HepG2 (cell line): ENCODE data around the gene ST8SIA6. TPM values are rescaled to one million over a fixed set of nuclear protein-coding genes. Genes with fewer than 3 reads are reported as not detected.

Experiments used
- ATAC-seq: fragments of 200-7000 bp; cut with Tn5 transposase; 3 replicates; pipeline ENCODE4 v1.9.1; 2020; ENCODE audit warnings: mild to moderate bottlenecking, moderate library complexity
- BruUV-seq: library from RNA; stranded (reverse); fragments of 400-500 nt; replicated peaks from 2 replicates; lab custom pipeline; 2021; lab: Mats Ljungman, UMichigan
- CTCF ChIA-PET: fragments of 300-600 bp; formaldehyde crosslinking; extraction: SDS; loops from one replicate; lab custom pipeline; 2021; ENCODE audit warnings: low total read pairs, inconsistent platforms, low intra/inter-chr PET ratio; lab: Yijun Ruan, JAX
- POLR2A ChIA-PET: fragments of 350-600 bp; sonication (Branson Sonifier 250); formaldehyde crosslinking; loops from one replicate; lab custom pipeline; 2020; ENCODE audit warnings: antibody characterized with exemption, inconsistent platforms; lab: Yijun Ruan, JAX
- DNase-seq: peaks from one replicate; pipeline ENCODE4 v3.0.0-alpha.2; 2015; ENCODE audit warnings: low spot score
- FAIRE-seq: peaks from 3 replicates; lab custom pipeline; 2011; peaks lifted over from hg19 to GRCh38; lab: Jason Lieb, UNC
- H2AFZ ChIP-seq: one replicate; pipeline ENCODE4 v1.6.1; 2011; ENCODE audit warnings: low read length, inconsistent platforms
- H3K27ac ChIP-seq: fragments of 300-600 bp; 3 replicates; pipeline ENCODE4 v1.8.0; 2011; ENCODE audit warnings: mixed run types, mild to moderate bottlenecking, mixed read lengths, low read length, inconsistent platforms; ENCODE audit not compliant: insufficient read depth; ENCODE audit errors: extremely low read length
- H3K27me3 ChIP-seq, 2 experiments: fragments of 200-600 bp in 1 of 2; 2 replicates in 1 of 2; 3 replicates in 1 of 2; pipeline versions ENCODE4 v1.6.0 to v1.8.0; 2011; ENCODE audit warnings: low read length in 2 of 2, mild to moderate bottlenecking in 2 of 2, moderate library complexity in 2 of 2, inconsistent platforms in 1 of 2; ENCODE audit not compliant: insufficient read depth in 2 of 2, control insufficient read depth in 1 of 2
- H3K36me3 ChIP-seq, 2 experiments: fragments of 200-600 bp in 1 of 2; replicated peaks in 1 of 2; 2 replicates in 1 of 2; 3 replicates in 1 of 2; pipeline versions ENCODE4 v1.5.1 to v1.8.0; 2011; ENCODE audit warnings: low read length in 2 of 2, inconsistent platforms in 1 of 2; ENCODE audit not compliant: insufficient read depth in 2 of 2, control insufficient read depth in 1 of 2
- H3K4me1 ChIP-seq: 2 replicates; pipeline ENCODE4 v1.5.1; 2012; ENCODE audit warnings: low read length, inconsistent platforms; ENCODE audit not compliant: insufficient read depth
- H3K4me2 ChIP-seq: 2 replicates; pipeline ENCODE4 v1.6.0; 2011; ENCODE audit warnings: low read depth, low read length, inconsistent platforms
- H3K4me3 ChIP-seq, 3 experiments: fragments of 200-600 bp in 1 of 3; sonication (generic), shearing (Covaris generic) in 1 of 3; replicated peaks in 1 of 3; 2 replicates each; pipeline ENCODE4 v1.5.1; 2011 to 2016; ENCODE audit warnings: low read length in 3 of 3, inconsistent platforms in 2 of 3, low read depth in 2 of 3, mild to moderate bottlenecking in 2 of 3, control low read depth in 1 of 3, mixed read lengths in 1 of 3; ENCODE audit not compliant: insufficient read depth in 1 of 3
- H3K79me2 ChIP-seq: one replicate; pipeline ENCODE4 v1.6.1; 2011; ENCODE audit warnings: low read length, inconsistent platforms; ENCODE audit not compliant: insufficient read depth
- H3K9ac ChIP-seq: 2 replicates; pipeline ENCODE4 v1.6.0; 2011; ENCODE audit warnings: mild to moderate bottlenecking, low read depth, low read length, inconsistent platforms; ENCODE audit not compliant: insufficient read depth
- H3K9me3 ChIP-seq: 2 replicates; pipeline ENCODE4 v1.5.1; 2012; ENCODE audit warnings: mild to moderate bottlenecking, low read length
- H4K20me1 ChIP-seq: 2 replicates; pipeline ENCODE4 v1.6.0; 2011; ENCODE audit warnings: inconsistent platforms, mild to moderate bottlenecking, low read length, moderate library complexity; ENCODE audit not compliant: insufficient read depth
- BRF2 ChIP-seq: sonication (generic); formaldehyde crosslinking; IDR thresholded peaks from 2 replicates; pipeline ENCODE4 v1.8.1; 2022; ENCODE audit warnings: mild to moderate bottlenecking, missing genetic modification reagents
- IKZF5 ChIP-seq: IDR thresholded peaks from 2 replicates; pipeline ENCODE4 v1.6.1; 2018; ENCODE audit warnings: missing genetic modification reagents, mild to moderate bottlenecking, missing compliant biosample characterization
- KLF12 ChIP-seq: sonication (generic); formaldehyde crosslinking; IDR thresholded peaks from 2 replicates; pipeline ENCODE4 v1.4.0; 2020; ENCODE audit warnings: missing genetic modification reagents, borderline replicate concordance
- RBM22 ChIP-seq: fragments of 200-400 bp; formaldehyde crosslinking; optimal IDR thresholded peaks from 2 replicates; pipeline ENCODE3; 2017; ENCODE audit warnings: mild to moderate bottlenecking, low read length, moderate library complexity
- REL ChIP-seq: sonication (generic); formaldehyde crosslinking; conservative IDR thresholded peaks from 2 replicates; pipeline ENCODE4 v1.8.0; 2022; ENCODE audit warnings: mild to moderate bottlenecking, missing genetic modification reagents, moderate library complexity
- RNF2 ChIP-seq: fragments of 450-650 bp; conservative IDR thresholded peaks from 2 replicates; pipeline ENCODE4 v1.6.1; 2016; ENCODE audit warnings: low read depth
- SP5 ChIP-seq: IDR thresholded peaks from 2 replicates; pipeline ENCODE4 v1.6.1; 2016; ENCODE audit warnings: low read depth, borderline replicate concordance
- ZFP37 ChIP-seq: sonication (generic); formaldehyde crosslinking; IDR thresholded peaks from 2 replicates; pipeline ENCODE4 v1.4.0; 2020; ENCODE audit warnings: missing genetic modification reagents, borderline replicate concordance
- ZMAT3 ChIP-seq: sonication (generic); formaldehyde crosslinking; conservative IDR thresholded peaks from 2 replicates; pipeline ENCODE4 v1.7.0; 2021; ENCODE audit warnings: missing genetic modification reagents
- ZNF124 ChIP-seq: sonication (generic); formaldehyde crosslinking; IDR thresholded peaks from 2 replicates; pipeline ENCODE4 v1.4.0; 2020; ENCODE audit warnings: missing genetic modification reagents
- ZNF225 ChIP-seq: sonication (generic); formaldehyde crosslinking; IDR thresholded peaks from 2 replicates; pipeline ENCODE4 v1.4.0; 2020; ENCODE audit warnings: mild to moderate bottlenecking, missing genetic modification reagents
- ZNF30 ChIP-seq: sonication (generic); formaldehyde crosslinking; IDR thresholded peaks from 2 replicates; pipeline ENCODE4 v1.5.0; 2020; ENCODE audit warnings: mild to moderate bottlenecking, missing genetic modification reagents
- ZNF34 ChIP-seq: sonication (generic); formaldehyde crosslinking; IDR thresholded peaks from 2 replicates; pipeline ENCODE4 v1.4.0; 2020; ENCODE audit warnings: mild to moderate bottlenecking, missing genetic modification reagents, borderline replicate concordance
- ZNF414 ChIP-seq: sonication (generic); formaldehyde crosslinking; IDR thresholded peaks from 2 replicates; pipeline ENCODE4 v1.5.0; 2020; ENCODE audit warnings: missing genetic modification reagents
- ZNF501 ChIP-seq: sonication (generic); formaldehyde crosslinking; IDR thresholded peaks from 2 replicates; pipeline ENCODE4 v1.5.1; 2020; ENCODE audit warnings: mild to moderate bottlenecking, moderate library complexity, missing genetic modification reagents
- ZNF713 ChIP-seq: sonication (generic); formaldehyde crosslinking; IDR thresholded peaks from 2 replicates; pipeline ENCODE4 v1.4.0; 2020; ENCODE audit warnings: mild to moderate bottlenecking, missing genetic modification reagents
- WGBS: methylation state at CpG from one replicate; pipeline ENCODE4 v1.1.6; 2017; ENCODE audit warnings: low lambda C conversion rate; 5-methylcytosine and 5-hydroxymethylcytosine counted together
- in situ Hi-C: cut with HindIII; loops from 2 replicates; pipeline ENCODE4 v1.10.0; 2017; ENCODE audit warnings: low pct_unique_long_range_greater_than_20kb; ENCODE audit not compliant: extremely low pct_ligation_motif_present
- intact Hi-C: fragments of 100-400 bp; cut with micrococcal nuclease; formaldehyde crosslinking; loops from one replicate; pipeline ENCODE4 v1.10.0; 2022; ENCODE audit not compliant: unreplicated experiment
- polyA plus RNA-seq, 8 experiments: library from polyadenylated mRNA; depleted of rRNA in 3 of 8; stranded (reverse) in 7 of 8; unstranded in 1 of 8; fragments of >200 nt; fragmentation: Illumina TruSeq in 4 of 8; extraction: Trizol in 4 of 8; gene quantifications; 2 replicates each; pipeline versions ENCODE4 v1.2.1 to v1.2.3, GENCODE V29; 2011 to 2016; ENCODE audit warnings: low read depth in 4 of 8, missing spikeins in 1 of 8, mixed read lengths in 1 of 8; ENCODE audit not compliant: insufficient read depth in 1 of 8
- total RNA-seq, 5 experiments: library from RNA; depleted of rRNA; stranded (reverse); fragments of >200 nt; fragmentation: Illumina TruSeq; extraction: Trizol; gene quantifications; 2 replicates each; pipeline ENCODE4 v1.2.3, GENCODE V29; 2016; ENCODE audit warnings: low read depth in 1 of 5

Gene ST8SIA6
- total and polyA plus RNA-seq, 2 of the 13 experiments (the other 11 are each of a cell fraction or from before 2014, with no cell fraction given) = not detected

GRCh38 chr10:17386616-17387075 is 67.7 kb downstream of the ST8SIA6 start:
- intact Hi-C loops = no loop called here
- no TSS peak for BruUV-seq
- ATAC-seq (no peak), DNase-seq (no peak), FAIRE-seq (no peak)
- WGBS = 80% methylated on average over 15 of the region's 15 CpGs
- no peaks in the 10 kb centered on the region for H3K79me2 ChIP-seq
- in situ Hi-C loops = no loop called here
- TF ChIP-seq REL = no peak
- TF ChIP-seq ZNF225 = no peak
- H3K36me3 ChIP-seq = no peaks in the 10 kb centered on the region
- peaks cover 27% of the 10 kb centered on the region for H3K4me1 ChIP-seq
- no peak overlapping the region for H2AFZ ChIP-seq
- POLR2A ChIA-PET = no interaction called here
- CTCF ChIA-PET = no interaction called here
- no peak overlapping the region for H3K4me3 ChIP-seq
- H3K4me2 ChIP-seq = no peak overlapping the region
- no peaks in the 10 kb centered on the region for H3K9me3 ChIP-seq
- no peak overlapping the region for H3K27ac ChIP-seq
- no peaks in the 10 kb centered on the region for H4K20me1 ChIP-seq
- no peak overlapping the region for H3K9ac ChIP-seq
- H3K27me3 ChIP-seq = no peaks in the 10 kb centered on the region

- Histone ChIP-seq H3K79me2 (no peaks in the 10 kb centered on the region), H3K36me3 (no peaks in the 10 kb centered on the region), H3K9ac (no peak overlapping the region), H3K27me3 (no peaks in the 10 kb centered on the region), H3K9me3 (no peaks in the 10 kb centered on the region), H3K27ac (no peak overlapping the region), H3K4me3 (no peak overlapping the region), H3K4me2 (no peak overlapping the region), H4K20me1 (no peaks in the 10 kb centered on the region), H2AFZ (no peak overlapping the region), H3K4me1 (peaks cover 27% of the 10 kb centered on the region)
- intact Hi-C loops (no loop called here), in situ Hi-C loops (no loop called here)
- ChIA-PET POLR2A (no interaction called here), CTCF (no interaction called here)
- BruUV-seq = no TSS peak
- TF ChIP-seq ZNF414 (CRISPR knock-in tag) (no peak), ZFP37 (CRISPR knock-in tag) (no peak), RBM22 (no peak), ZNF30 (CRISPR knock-in tag) (no peak), RNF2 (no peak), ZNF34 (CRISPR knock-in tag) (no peak), SP5 (CRISPR knock-in tag) (no peak), BRF2 (no peak), KLF12 (no peak), ZNF501 (CRISPR knock-in tag) (no peak), ZMAT3 (CRISPR knock-in tag) (no peak), ZNF713 (CRISPR knock-in tag) (no peak), IKZF5 (CRISPR knock-in tag) (no peak), ZNF124 (CRISPR knock-in tag) (no peak)
- DNase-seq = no peak
- ATAC-seq = no peak
- no peak for FAIRE-seq
- WGBS = 66% methylated on average over 6 of the region's 18 CpGs
Observed at GRCh38 chr10:17386021-17386420, 68.4 kb downstream of the ST8SIA6 start.
